GM12878 (cell line): ENCODE results near the gene CAMKMT. TPM values are rescaled to one million over a fixed set of nuclear protein-coding genes. Genes with fewer than 3 reads are reported as not detected.

ENCODE experiments used
- ATAC-seq: fragments of 200-7000 bp; cut with Tn5 transposase; 3 replicates; pipeline ENCODE4 v1.9.1; 2020; ENCODE audit warnings: mild to moderate bottlenecking, moderate library complexity
- BruUV-seq: library from RNA; stranded (reverse); fragments of 400-500 nt; replicated peaks from 2 replicates; lab custom pipeline; 2021; lab: Mats Ljungman, UMichigan
- CTCF ChIA-PET: fragments of 300-600 bp; sonication (Branson Sonifier 250); formaldehyde crosslinking; extraction: SDS; loops from one replicate; lab custom pipeline; 2021; ENCODE audit warnings: inconsistent platforms; lab: Yijun Ruan, JAX
- POLR2A ChIA-PET: fragments of 350-600 bp; formaldehyde crosslinking; extraction: SDS; loops from one replicate; lab custom pipeline; 2021; ENCODE audit warnings: inconsistent platforms; lab: Charles Lee
- RAD21 ChIA-PET: fragments of 300-600 bp; sonication (Branson Sonifier 250); formaldehyde crosslinking; loops from one replicate; lab custom pipeline; 2023; ENCODE audit warnings: antibody characterized with exemption; ENCODE audit not compliant: unreplicated experiment; lab: Charles Lee
- SMC1A ChIA-PET: fragments of 300-600 bp; sonication (Branson Sonifier 250); formaldehyde crosslinking; loops from one replicate; lab custom pipeline; 2023; ENCODE audit not compliant: unreplicated experiment, uncharacterized antibody; lab: Charles Lee
- DNase-seq: peaks from one replicate; pipeline ENCODE4 v3.0.0-alpha.2; 2011; ENCODE audit warnings: low read depth, low spot score
- FAIRE-seq: peaks from 3 replicates; lab custom pipeline; 2011; peaks lifted over from hg19 to GRCh38; lab: Jason Lieb, UNC
- H2AFZ ChIP-seq: 2 replicates; pipeline ENCODE4 v1.6.0; 2011; ENCODE audit warnings: low read depth, low read length, control low read depth; ENCODE audit not compliant: control insufficient read depth
- H3K27ac ChIP-seq: 2 replicates; pipeline ENCODE4 v1.5.1; 2011; ENCODE audit warnings: control low read depth; ENCODE audit not compliant: control insufficient read depth, insufficient read depth
- H3K27me3 ChIP-seq, 2 experiments: replicated peaks in 1 of 2; 2 replicates each; pipeline versions ENCODE4 v1.6.0 to v1.6.1; 2011; ENCODE audit warnings: low read length in 1 of 2; ENCODE audit not compliant: control insufficient read depth in 2 of 2, insufficient read depth in 2 of 2
- H3K36me3 ChIP-seq, 2 experiments: 2 replicates each; pipeline ENCODE4 v1.5.1; 2011; ENCODE audit warnings: low read length in 1 of 2; ENCODE audit not compliant: control insufficient read depth in 2 of 2, insufficient read depth in 2 of 2
- H3K4me1 ChIP-seq: 2 replicates; pipeline ENCODE4 v1.6.1; 2011; ENCODE audit warnings: mild to moderate bottlenecking, low read length, moderate library complexity, mixed read lengths; ENCODE audit not compliant: control insufficient read depth, insufficient read depth
- H3K4me2 ChIP-seq: 2 replicates; pipeline ENCODE4 v1.6.0; 2011; ENCODE audit warnings: control low read depth; ENCODE audit not compliant: control insufficient read depth, insufficient read depth
- H3K4me3 ChIP-seq: fragments of 200-600 bp; sonication (generic); 2 replicates; pipeline ENCODE4 v1.5.1; 2016
- H3K79me2 ChIP-seq: 2 replicates; pipeline ENCODE4 v1.6.0; 2011; ENCODE audit warnings: low read length; ENCODE audit not compliant: control insufficient read depth, insufficient read depth
- H3K9ac ChIP-seq: 2 replicates; pipeline ENCODE4 v1.8.0; 2011; ENCODE audit warnings: low read length, control low read depth, mixed read lengths; ENCODE audit not compliant: control insufficient read depth, insufficient read depth
- H3K9me3 ChIP-seq: replicated peaks from 3 replicates; pipeline ENCODE4 v1.5.1; 2011; ENCODE audit warnings: mild to moderate bottlenecking, low read length; ENCODE audit not compliant: control insufficient read depth, insufficient read depth
- H4K20me1 ChIP-seq: 2 replicates; pipeline ENCODE4 v1.6.0; 2011; ENCODE audit not compliant: control insufficient read depth, insufficient read depth
- CHD2 ChIP-seq: IDR thresholded peaks from 2 replicates; pipeline ENCODE4 v1.6.1; 2011; ENCODE audit warnings: low read depth, low read length, improper control_type of control experiment, borderline replicate concordance
- E2F4 ChIP-seq: IDR thresholded peaks from 2 replicates; pipeline ENCODE4 v1.6.1; 2012; ENCODE audit warnings: low read depth, low read length, improper control_type of control experiment
- ELK1 ChIP-seq: IDR thresholded peaks from 2 replicates; pipeline ENCODE4 v1.6.1; 2012; ENCODE audit warnings: low read depth, low read length, improper control_type of control experiment
- IKZF2 ChIP-seq, 2 experiments: fragments of 450-650 bp; IDR thresholded peaks; 2 replicates each; pipeline ENCODE4 v1.6.1; 2017; ENCODE audit warnings: mild to moderate bottlenecking in 2 of 2, moderate library complexity in 2 of 2
- PAX8 ChIP-seq: fragments of 450-650 bp; IDR thresholded peaks from 2 replicates; pipeline ENCODE4 v1.6.1; 2017; ENCODE audit warnings: mild to moderate bottlenecking, moderate library complexity
- RAD51 ChIP-seq: fragments of 450-650 bp; IDR thresholded peaks from 2 replicates; pipeline ENCODE4 v1.6.1; 2016; ENCODE audit warnings: moderate library complexity, mild to moderate bottlenecking, inconsistent platforms
- SUPT20H ChIP-seq: IDR thresholded peaks from 2 replicates; pipeline ENCODE4 v1.6.1; 2011; ENCODE audit warnings: low read depth, mild to moderate bottlenecking, low read length, moderate library complexity, borderline replicate concordance; ENCODE audit not compliant: control insufficient read depth
- WRNIP1 ChIP-seq: IDR thresholded peaks from 2 replicates; pipeline ENCODE4 v1.6.1; 2011; ENCODE audit warnings: low read depth, low read length, improper control_type of control experiment, borderline replicate concordance
- ZNF24 ChIP-seq: fragments of 450-650 bp; IDR thresholded peaks from 2 replicates; pipeline ENCODE4 v1.6.1; 2017; ENCODE audit warnings: antibody characterized with exemption, mild to moderate bottlenecking
- ZNF384 ChIP-seq: IDR thresholded peaks from 2 replicates; pipeline ENCODE4 v1.6.1; 2012; ENCODE audit warnings: low read depth, mild to moderate bottlenecking, low read length, improper control_type of control experiment, borderline replicate concordance
- WGBS: methylation state at CpG from one replicate; pipeline ENCODE4 v1.1.6; 2016; ENCODE audit warnings: low lambda C conversion rate; ENCODE audit not compliant: insufficient replicate concordance, insufficient coverage; ENCODE audit errors: missing lambda C conversion rate; 5-methylcytosine and 5-hydroxymethylcytosine counted together
- in situ Hi-C: fragments of 300-500 bp; cut with MboI; formaldehyde crosslinking; loops from 9 replicates; pipeline ENCODE4 v1.14.3; 2018; ENCODE audit warnings: mixed read lengths
- intact Hi-C: fragments of 100-400 bp; cut with micrococcal nuclease; formaldehyde crosslinking; loops from one replicate; pipeline ENCODE4 v1.14.2; 2022; ENCODE audit not compliant: unreplicated experiment
- polyA plus RNA-seq, 11 experiments: library from polyadenylated mRNA; depleted of rRNA in 4 of 11; unstranded in 6 of 11; stranded (reverse) in 5 of 11; fragments of >200 nt; fragmentation: Nextera tagmentation in 4 of 11; fragmentation: Illumina TruSeq in 1 of 11; extraction: Ambion mirVana in 4 of 11; extraction: Trizol in 1 of 11; gene quantifications; 1 replicate in 1 of 11; 2 replicates in 10 of 11; pipeline versions ENCODE4 v1.2.1 to v1.2.3, GENCODE V29; 2011 to 2016; ENCODE audit warnings: inconsistent platforms in 2 of 11, missing spikeins in 2 of 11, low read depth in 1 of 11
- total RNA-seq, 4 experiments: library from RNA; depleted of rRNA in 3 of 4; stranded (reverse); fragments of >200 nt in 3 of 4; fragmentation: Illumina TruSeq in 1 of 4; extraction: Trizol in 1 of 4; gene quantifications; 2 replicates each; pipeline versions ENCODE4 v1.2.1 to v1.2.3, GENCODE V29; 2013 to 2021
- TF ChIP-seq, protein P1 (sequence below): fragments of 450-650 bp; IDR thresholded peaks from 2 replicates; pipeline ENCODE4 v1.6.1; 2018; ENCODE audit warnings: borderline replicate concordance, mild to moderate bottlenecking; ENCODE audit not compliant: partially characterized antibody
- TF ChIP-seq, protein P2 (sequence below): fragments of 450-650 bp; IDR thresholded peaks from 2 replicates; pipeline ENCODE4 v1.6.1; 2017; ENCODE audit warnings: mild to moderate bottlenecking, moderate library complexity

Gene CAMKMT
- total and polyA plus RNA-seq, 10 of the 15 experiments (the other 5 are each of a cell fraction or from before 2014, with no cell fraction given), result 2.7 to 16.0 (median 11.8) TPM

DNA sequence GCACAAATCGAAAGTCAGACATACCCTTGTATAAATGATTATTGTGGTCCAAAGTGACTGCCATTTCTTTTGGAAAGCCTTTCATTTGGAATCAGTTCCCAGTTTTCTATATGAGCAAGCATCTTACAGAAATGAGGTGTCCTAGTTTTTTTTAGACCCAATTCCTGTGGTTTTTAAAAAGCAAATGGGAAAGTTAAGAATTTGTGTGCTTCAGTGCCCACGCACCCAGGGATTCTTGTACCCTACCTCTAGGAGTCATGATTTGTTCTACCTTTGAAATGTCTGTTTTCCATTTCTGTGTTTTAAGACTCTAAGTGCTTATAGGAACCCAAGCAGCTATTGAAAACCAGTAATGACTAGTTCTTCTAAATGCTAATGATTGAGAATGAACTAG is 218.1 kb downstream of the CAMKMT start (continued):
- TF ChIP-seq, protein P1, sequence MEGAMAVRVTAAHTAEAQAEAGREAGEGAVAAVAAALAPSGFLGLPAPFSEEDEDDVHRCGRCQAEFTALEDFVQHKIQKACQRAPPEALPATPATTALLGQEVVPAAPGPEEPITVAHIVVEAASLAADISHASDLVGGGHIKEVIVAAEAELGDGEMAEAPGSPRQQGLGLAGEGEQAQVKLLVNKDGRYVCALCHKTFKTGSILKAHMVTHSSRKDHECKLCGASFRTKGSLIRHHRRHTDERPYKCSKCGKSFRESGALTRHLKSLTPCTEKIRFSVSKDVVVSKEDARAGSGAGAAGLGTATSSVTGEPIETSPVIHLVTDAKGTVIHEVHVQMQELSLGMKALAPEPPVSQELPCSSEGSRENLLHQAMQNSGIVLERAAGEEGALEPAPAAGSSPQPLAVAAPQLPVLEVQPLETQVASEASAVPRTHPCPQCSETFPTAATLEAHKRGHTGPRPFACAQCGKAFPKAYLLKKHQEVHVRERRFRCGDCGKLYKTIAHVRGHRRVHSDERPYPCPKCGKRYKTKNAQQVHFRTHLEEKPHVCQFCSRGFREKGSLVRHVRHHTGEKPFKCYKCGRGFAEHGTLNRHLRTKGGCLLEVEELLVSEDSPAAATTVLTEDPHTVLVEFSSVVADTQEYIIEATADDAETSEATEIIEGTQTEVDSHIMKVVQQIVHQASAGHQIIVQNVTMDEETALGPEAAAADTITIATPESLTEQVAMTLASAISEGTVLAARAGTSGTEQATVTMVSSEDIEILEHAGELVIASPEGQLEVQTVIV, result no peak
- TF ChIP-seq RAD51, result no peak
- no peak for TF ChIP-seq SUPT20H
- no peak for TF ChIP-seq CHD2
- no peak for TF ChIP-seq ZNF24
- no peak for TF ChIP-seq ELK1
- TF ChIP-seq ZNF384, result no peak

DNA sequence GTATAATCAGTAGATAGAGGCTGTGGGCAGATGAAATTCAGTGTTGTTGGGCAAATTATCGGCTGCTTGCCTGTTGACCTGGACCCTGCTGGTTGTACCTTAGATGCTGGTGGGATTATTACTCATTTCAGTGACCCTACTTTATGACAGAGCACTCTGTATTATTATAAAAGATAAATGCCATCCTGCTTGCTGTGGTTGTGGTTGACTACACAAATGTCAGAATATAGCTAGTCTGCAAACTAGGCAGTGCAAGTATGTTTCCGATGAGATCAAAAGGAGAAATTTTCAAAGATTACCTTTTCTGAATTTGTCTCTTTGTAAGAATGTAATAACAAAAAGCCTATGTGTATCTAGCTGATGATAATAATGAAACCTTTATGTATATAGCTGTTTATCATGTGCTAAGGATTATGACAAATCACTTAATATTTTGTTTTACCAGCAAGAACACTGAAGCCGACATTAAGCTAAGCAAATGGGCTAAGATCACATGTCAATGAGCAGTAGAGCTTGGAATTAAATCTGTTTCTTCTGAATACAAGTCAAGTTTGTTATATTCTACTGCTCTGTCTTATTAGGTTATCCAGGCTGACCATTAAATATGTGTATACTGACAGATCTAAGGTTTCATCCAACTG is 219.2 kb downstream of the CAMKMT start:
- intact Hi-C loops (no loop called here), in situ Hi-C loops (no loop called here)
- H3K4me1 ChIP-seq, result peaks cover 11% of the 10 kb centered on the region; the same call in 1 of the 2 replicates
- H2AFZ ChIP-seq, result no peak overlapping the region
- H3K4me2 ChIP-seq, result no peak overlapping the region
- no peaks in the 10 kb centered on the region for H3K36me3 ChIP-seq
- ChIA-PET SMC1A (interaction anchor here (0.6 to 7.4 kb wide), 18 partner anchors 12 to 222 kb away, joined by 3 to 57 read pairs (median 5); no protein-coding TSS in a partner anchor), POLR2A (interaction anchor here (0.6 to 1.5 kb wide), 5 partner anchors 12 to 1096 kb away, joined by 3 to 4 read pairs (median 3); no protein-coding TSS in a partner anchor), RAD21 (interaction anchor here (0.5 to 2.5 kb wide), 9 partner anchors 16 to 145 kb away, joined by 3 to 7 read pairs (median 4); no protein-coding TSS in a partner anchor), CTCF (interaction anchor here (0.8 to 5.3 kb wide), 7 partner anchors 20 to 537 kb away, joined by 3 to 30 read pairs (median 5); no protein-coding TSS in a partner anchor)
- TF ChIP-seq WRNIP1 (no peak), PAX8 (no peak), IKZF2 (IDR thresholded peaks at IDR 0.05) (no peak), E2F4 (no peak)
- TF ChIP-seq, protein P2, sequence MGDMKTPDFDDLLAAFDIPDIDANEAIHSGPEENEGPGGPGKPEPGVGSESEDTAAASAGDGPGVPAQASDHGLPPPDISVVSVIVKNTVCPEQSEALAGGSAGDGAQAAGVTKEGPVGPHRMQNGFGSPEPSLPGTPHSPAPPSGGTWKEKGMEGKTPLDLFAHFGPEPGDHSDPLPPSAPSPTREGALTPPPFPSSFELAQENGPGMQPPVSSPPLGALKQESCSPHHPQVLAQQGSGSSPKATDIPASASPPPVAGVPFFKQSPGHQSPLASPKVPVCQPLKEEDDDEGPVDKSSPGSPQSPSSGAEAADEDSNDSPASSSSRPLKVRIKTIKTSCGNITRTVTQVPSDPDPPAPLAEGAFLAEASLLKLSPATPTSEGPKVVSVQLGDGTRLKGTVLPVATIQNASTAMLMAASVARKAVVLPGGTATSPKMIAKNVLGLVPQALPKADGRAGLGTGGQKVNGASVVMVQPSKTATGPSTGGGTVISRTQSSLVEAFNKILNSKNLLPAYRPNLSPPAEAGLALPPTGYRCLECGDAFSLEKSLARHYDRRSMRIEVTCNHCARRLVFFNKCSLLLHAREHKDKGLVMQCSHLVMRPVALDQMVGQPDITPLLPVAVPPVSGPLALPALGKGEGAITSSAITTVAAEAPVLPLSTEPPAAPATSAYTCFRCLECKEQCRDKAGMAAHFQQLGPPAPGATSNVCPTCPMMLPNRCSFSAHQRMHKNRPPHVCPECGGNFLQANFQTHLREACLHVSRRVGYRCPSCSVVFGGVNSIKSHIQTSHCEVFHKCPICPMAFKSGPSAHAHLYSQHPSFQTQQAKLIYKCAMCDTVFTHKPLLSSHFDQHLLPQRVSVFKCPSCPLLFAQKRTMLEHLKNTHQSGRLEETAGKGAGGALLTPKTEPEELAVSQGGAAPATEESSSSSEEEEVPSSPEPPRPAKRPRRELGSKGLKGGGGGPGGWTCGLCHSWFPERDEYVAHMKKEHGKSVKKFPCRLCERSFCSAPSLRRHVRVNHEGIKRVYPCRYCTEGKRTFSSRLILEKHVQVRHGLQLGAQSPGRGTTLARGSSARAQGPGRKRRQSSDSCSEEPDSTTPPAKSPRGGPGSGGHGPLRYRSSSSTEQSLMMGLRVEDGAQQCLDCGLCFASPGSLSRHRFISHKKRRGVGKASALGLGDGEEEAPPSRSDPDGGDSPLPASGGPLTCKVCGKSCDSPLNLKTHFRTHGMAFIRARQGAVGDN, result no peak
- H3K9ac ChIP-seq, result no peak overlapping the region
- H3K79me2 ChIP-seq, result no peaks in the 10 kb centered on the region
- no peaks in the 10 kb centered on the region for H3K9me3 ChIP-seq
- H4K20me1 ChIP-seq, result no peaks in the 10 kb centered on the region
- H3K27me3 ChIP-seq, result no peaks in the 10 kb centered on the region
- H3K4me3 ChIP-seq, result no peak overlapping the region
- DNase-seq (no peak), FAIRE-seq (no peak), ATAC-seq (no peak)
- WGBS, result 63% methylated on average over 3 of the region's 3 CpGs
- no TSS peak for BruUV-seq
- no peak overlapping the region for H3K27ac ChIP-seq
